Frontal cortex (tissue), 4 donors: Measurements from ENCODE around the gene EPHB1. TPM values are rescaled to one million over a fixed set of nuclear protein-coding genes. Genes with fewer than 3 reads are reported as not detected.
"Not testable (repeated sequence)": the region's sequence is repeated elsewhere in the genome, so short reads cannot be mapped to it uniquely, and the experiment has no call there.

ENCODE experiments used
- DNase-seq, 2 donors: peaks; one replicate each; pipeline ENCODE4 v3.0.0; 2012; ENCODE audit warnings: low spot score in 2 of 2
- FAIRE-seq: peaks from 2 replicates; lab custom pipeline; 2012; peaks lifted over from hg19 to GRCh38; lab: Jason Lieb, UNC
- total RNA-seq: library from RNA; depleted of rRNA; stranded (reverse); fragments of >200 nt; gene quantifications from one replicate; pipeline ENCODE4 v1.2.3, GENCODE V29; 2014
- donor health status: control.
- donor health status: control.
- donor health status: control.

EPHB1 gene
- total RNA-seq, 1 donor from 2014 or later: 16.7 TPM

- FAIRE-seq (no peak), DNase-seq (no peak)
Measured at GRCh38 chr3:135018149-135018923, 223.3 kb downstream of the EPHB1 start.

DNA sequence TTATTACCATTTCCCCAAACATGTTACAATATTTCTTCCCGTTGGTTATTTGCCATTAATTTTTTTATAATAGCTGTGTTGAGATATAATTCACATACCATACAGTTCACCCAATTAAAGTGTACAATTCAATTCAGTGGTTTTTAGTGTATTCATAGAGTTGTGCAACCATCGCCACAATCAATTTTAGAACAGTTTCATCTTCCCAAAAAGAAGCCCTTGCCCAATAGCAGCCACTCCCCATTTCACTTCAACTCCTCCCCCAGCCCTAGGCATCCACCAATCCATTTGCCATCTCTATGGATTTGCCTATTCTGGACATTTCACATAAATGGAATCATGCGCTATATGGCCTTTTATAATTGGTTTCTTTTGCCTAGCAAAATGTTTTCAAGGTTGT is 225.1 kb downstream of the EPHB1 start:
- FAIRE-seq (no peak), DNase-seq (no peak)

- FAIRE-seq (no peak), DNase-seq (no peak)
Measured at GRCh38 chr3:135023996-135024658, 229.1 kb downstream of the EPHB1 start.

GRCh38 chr3:135030768-135031615 is 235.9 kb downstream of the EPHB1 start:
- not testable (repeated sequence) for FAIRE-seq, DNase-seq

DNA sequence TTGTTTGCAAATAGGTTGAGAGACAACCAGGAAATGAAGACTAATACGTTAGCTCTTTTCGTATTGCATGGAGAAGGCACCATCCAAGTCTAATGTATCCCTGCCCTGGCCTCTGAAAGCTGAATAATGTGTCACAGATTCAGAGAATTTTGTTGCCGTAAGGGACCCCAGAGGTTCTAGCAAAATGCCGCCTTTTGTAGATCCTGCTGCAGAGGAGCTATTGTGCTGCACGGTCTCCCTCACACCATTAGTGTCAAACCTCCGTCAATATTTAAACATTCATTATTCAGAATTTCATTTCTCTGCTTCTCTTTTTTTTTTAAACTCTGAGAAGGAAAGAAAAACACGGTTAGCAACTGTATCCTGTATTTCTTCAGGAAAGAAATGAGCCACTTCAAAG is 238.7 kb downstream of the EPHB1 start:
- DNase-seq: no peak
- no peak for FAIRE-seq

GRCh38 chr3:135034291-135034768 is 239.3 kb downstream of the EPHB1 start:
- DNase-seq (no peak), FAIRE-seq (no peak)

- DNase-seq: no peak
- no peak for FAIRE-seq
Measured at GRCh38 chr3:135034891-135035440, 239.9 kb downstream of the EPHB1 start.

GRCh38 chr3:135038186-135038585 is 243.1 kb downstream of the EPHB1 start:
- no peak for DNase-seq

GRCh38 chr3:135039536-135039935 is 244.5 kb downstream of the EPHB1 start:
- not testable (repeated sequence) for DNase-seq, FAIRE-seq

More at GRCh38 chr3:135038186-135038585, 243.1 kb downstream of the EPHB1 start:
- no peak for FAIRE-seq

- FAIRE-seq: no peak
- no peak for DNase-seq
Measured at GRCh38 chr3:135040321-135041240, 245.5 kb downstream of the EPHB1 start.

- DNase-seq: no peak
- no peak for FAIRE-seq
Measured at GRCh38 chr3:135041601-135042000, 246.5 kb downstream of the EPHB1 start.

GRCh38 chr3:135047061-135047460 is 252.0 kb downstream of the EPHB1 start:
- DNase-seq (no peak), FAIRE-seq (no peak)

DNA sequence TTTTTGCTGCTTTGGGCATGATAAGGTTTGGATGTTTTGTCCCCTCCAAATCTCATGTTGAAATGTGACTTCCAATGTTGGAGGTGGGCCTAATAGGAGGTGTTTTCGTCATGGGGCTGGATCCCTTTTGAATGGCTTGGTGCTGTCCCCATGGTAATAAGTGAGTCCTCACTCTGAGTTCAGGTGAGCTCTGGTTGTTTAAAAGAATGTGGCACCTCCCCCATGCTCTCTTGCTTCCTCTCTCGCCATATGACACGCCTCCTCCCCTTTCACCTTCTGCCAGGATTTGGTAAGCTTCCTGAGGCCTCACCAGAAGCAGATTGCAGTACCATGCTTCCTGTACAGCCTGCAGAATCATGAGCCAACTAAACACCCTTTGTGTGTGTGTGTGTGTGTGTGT is 255.5 kb downstream of the EPHB1 start:
- DNase-seq (no peak), FAIRE-seq (no peak)

DNA sequence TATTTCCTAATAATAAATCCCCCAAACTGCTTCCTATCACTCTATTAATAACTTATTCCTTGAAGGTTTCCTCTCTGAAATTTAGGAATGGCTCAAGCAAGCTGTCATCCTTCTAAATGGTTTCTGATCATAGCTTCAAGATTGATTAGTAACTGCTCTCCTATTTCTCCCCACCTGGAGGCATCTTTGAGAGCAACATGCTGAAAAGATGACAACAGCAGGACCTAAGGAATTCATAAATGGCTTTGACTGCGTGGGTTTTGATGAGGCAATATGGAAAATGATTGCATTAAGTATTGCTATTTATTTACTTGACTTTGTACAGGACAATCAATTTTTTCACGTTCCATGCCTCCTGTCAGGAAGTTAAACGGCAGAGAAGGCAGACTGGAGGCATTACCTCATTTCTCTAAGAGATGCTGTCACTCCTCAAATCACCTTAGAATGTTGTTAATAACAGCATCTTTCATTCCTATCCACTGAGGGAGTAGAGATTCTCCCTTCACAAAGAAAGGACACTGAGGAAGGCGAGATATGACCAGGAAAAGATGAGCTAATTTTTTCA is 256.4 kb downstream of the EPHB1 start:
- FAIRE-seq: no peak
- DNase-seq: no peak

DNA sequence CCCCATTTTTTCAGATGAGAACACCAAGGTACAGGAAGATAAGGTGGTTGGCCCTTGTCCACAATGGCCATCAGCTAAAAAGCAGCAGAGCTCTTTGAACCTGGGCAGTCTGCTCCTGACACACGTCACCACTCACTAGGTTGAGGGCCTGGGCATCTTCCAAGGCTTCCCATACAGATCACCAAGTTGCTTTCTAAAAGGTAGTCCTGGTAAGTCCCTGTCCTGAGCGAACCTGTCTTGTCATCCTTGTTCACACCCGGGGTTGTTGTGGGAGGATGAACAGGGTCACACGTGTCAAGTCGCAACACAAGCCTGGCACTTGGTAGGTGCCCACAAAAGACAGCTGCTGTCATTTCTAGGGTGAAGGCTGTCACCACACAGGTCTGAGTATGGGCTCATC is 260.4 kb downstream of the EPHB1 start:
- FAIRE-seq (no peak), DNase-seq (no peak)

DNA sequence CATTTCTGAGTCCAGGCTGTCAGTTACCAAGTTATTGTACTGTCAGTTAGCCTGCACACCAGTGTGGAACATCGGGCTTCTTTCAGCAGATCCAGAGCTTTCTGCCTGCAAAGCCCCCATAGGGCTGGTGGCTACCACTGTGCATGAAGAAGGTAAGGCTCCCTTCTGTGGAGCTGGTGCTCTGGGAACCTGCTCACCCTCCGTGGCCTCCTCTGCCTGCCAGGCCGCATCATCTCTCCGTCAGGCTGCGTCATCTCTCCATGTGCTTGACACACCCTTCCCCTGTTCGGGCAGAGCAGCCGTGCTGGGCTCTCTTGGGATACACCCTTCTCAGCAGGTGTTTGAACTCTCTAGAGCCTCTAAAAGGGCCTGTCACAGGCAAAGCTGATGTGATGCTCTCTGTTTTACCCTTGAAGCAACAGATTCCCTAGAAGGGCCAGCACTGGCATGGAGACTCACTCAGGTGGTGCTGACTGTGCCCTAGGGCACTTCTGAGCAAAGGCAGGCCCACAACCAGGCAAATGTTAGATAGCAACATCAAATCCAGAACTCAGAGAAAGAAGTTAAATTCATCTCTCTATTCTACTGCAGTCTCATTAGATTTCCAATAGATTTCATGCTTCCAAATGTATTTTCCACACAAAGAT is 261.1 kb downstream of the EPHB1 start:
- no peak for DNase-seq
- FAIRE-seq: no peak

DNA sequence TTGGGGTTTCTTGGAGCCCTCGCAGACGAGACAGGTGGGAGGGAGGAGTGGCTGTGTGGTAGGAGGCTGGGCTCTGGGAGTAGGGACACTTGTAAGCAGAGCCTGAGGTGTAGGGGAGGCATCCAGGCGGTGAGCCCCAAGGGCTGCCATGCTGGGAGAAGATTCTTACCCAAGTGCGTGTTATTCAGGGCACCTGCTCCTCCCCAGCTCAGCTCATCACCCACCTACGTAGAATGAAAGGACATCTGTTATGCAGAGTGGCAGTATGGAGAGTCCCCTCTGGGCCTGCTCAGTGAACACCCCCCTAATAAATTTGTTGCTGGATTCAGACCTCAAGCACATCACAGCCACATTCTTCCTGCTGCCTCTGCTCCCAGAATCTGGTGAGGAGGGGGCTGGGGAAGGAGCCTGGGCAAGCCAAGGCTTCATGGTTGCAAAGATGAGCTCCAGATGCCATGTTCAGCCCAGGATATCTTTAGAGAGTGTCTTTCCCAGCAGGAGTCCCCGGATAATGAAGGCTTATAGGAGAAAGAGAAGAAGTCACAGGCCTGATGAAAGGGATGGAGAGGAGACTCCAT is 261.8 kb downstream of the EPHB1 start:
- FAIRE-seq: no peak
- DNase-seq: no peak

GRCh38 chr3:135057996-135058395 is 262.9 kb downstream of the EPHB1 start:
- no peak for DNase-seq
- no peak for FAIRE-seq
